ENCODE measurements around the gene EMP1.
"Not testable (repeated sequence)": the region's sequence is repeated elsewhere in the genome, so short reads cannot be mapped to it uniquely, and the experiment has no call there.

EMP1 gene

DNA sequence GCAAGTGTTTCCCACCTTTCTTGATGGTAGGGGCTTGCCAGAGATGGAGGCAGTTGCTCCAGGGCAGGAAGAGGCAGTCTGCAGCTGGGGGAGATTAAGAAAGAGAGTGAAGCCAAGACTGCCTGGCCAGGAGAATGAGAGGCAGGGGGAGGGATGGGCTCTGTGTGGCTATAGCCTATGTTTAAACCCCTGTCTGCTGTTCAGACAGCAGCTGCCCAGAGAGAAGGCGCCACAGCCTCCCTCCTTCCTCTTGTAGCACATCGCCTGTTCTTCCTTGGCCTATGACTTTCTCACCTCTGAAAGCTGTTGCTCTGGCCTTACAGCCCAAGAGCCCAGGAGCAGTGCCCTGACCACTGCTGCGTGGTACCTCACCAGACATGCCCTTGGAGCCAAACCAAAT is 61.7 kb downstream of the EMP1 start:
- DNase-seq (ENCODE audit: low spot score), result no peak

DNA sequence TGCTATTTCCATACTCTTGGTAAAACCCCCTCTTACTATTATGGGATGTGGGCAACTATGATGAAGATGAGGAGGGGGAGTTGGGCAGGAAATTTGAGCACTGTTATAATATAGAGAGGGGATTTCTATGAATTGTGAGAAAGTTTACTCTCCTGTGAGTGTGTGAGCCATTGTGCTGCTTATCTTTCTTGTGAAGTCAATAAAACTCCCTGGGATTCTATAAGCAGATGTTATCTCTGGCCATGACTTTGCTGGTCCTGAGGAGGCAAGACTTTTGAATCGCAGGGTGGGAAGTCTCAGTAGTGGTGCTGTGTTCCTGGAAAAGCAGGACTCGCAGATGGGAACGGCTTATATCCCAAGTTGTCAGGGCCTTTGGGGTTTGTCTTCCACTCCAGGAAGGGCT is 62.2 kb downstream of the EMP1 start:
- DNase-seq (ENCODE audit: low spot score), result no peak

DNA sequence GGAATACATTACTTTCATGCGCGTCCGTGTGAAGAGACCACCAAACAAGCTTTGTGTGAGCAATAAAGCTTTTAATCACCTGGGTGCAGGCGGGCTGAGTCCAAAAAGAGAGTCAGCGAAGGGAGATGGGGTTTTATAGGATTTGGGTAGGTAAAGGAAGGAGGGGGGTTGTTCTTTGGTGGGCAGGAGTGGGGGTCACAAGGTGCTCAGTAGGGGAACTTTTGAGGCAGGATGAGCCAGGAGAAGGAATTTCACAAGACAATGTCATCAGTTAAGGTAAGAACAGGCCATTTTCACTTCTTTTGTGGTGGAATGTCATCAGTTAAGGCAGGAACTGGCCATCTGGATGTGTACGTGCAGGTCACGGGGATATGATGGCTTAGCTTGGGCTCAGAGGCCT is 63.1 kb downstream of the EMP1 start:
- not testable (repeated sequence) for DNase-seq (ENCODE audit: low spot score)

DNA sequence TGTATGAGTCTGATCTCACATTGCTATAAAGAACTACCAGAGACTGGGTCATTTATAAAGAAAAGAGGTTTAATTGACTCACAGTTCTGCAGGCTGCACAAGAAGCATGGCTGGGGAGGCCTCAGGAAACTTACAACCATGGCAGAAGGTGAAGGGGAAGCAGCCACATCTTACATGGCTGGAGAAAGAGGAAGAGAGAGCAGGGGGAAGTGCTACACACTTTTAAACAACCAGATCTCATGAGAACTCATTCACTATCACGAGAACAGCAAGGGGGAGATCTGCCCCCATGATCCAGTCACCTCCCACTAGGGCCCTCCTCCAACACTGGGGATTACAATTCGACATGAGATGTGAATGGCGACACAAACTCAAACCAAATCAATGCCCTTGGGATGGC is 71.3 kb downstream of the EMP1 start:
- not testable (repeated sequence) for DNase-seq (ENCODE audit: low spot score)

DNA sequence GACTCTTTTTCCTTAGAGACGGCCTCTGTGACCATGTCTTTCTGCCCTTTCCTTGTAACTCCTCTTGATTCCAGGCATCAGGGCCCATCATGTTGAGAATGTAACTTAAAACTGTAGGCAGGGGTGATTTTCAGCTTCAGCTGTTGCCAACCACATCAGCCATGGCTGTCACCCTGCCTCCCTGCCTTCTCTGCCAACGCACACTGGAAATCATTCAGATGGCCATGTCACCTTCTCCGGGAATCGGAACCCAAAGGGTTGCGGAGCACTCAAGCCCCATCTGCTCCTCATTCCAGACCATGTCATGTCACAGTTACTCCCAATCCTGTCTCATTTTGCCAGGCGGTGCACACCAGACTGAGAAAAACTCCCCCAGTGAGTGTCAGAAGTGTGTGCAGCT is 72.1 kb downstream of the EMP1 start:
- DNase-seq (ENCODE audit: low spot score), result no peak

Measured in germinal center (tissue), 1 donor.